GM18526 (cell line): Measurements from ENCODE around the gene CCL15.

Experiments used
- POLR2A ChIP-seq: IDR thresholded peaks from 3 replicates; pipeline ENCODE4 v1.6.1; 2011; ENCODE audit not compliant: insufficient read length; ENCODE audit errors: extremely low read depth

The CCL15 gene

GRCh38 chr17:36001862-36002603 lies 680 bp upstream of the CCL15 start:
- no peak for TF ChIP-seq POLR2A

GRCh38 chr17:36000732-36001109 lies 632 bp downstream of the CCL15 start:
- TF ChIP-seq POLR2A = no peak

- TF ChIP-seq POLR2A = no peak
Observed at GRCh38 chr17:35998756-35999155, 2.6 kb downstream of the CCL15 start.

GRCh38 chr17:35998018-35998545 lies 3.3 kb downstream of the CCL15 start:
- TF ChIP-seq POLR2A = no peak

- TF ChIP-seq POLR2A = no peak
Observed at GRCh38 chr17:35991075-35991474, 10.3 kb downstream of the CCL15 start.

GRCh38 chr17:35988164-35988563 lies 13.2 kb downstream of the CCL15 start:
- TF ChIP-seq POLR2A = no peak

GRCh38 chr17:35986643-35987042 lies 14.7 kb downstream of the CCL15 start, which contains the start of gene CCL14:
TSS of gene CCL14 (minus strand) at chr17:35986729. CDS start at chr17:35986649, 80 bp downstream.
- no peak for TF ChIP-seq POLR2A

GRCh38 chr17:35984140-35984539 lies 17.2 kb downstream of the CCL15 start:
- TF ChIP-seq POLR2A = no peak

GRCh38 chr17:35982409-35983191 lies 18.8 kb downstream of the CCL15 start:
- no peak for TF ChIP-seq POLR2A

GRCh38 chr17:35981908-35982330 lies 19.4 kb downstream of the CCL15 start:
- no peak for TF ChIP-seq POLR2A

GRCh38 chr17:35981246-35981645 lies 20.1 kb downstream of the CCL15 start, which contains the start of gene CCL16:
TSS of gene CCL16 (minus strand) at chr17:35981497. CDS start at chr17:35981420, 77 bp downstream.
- TF ChIP-seq POLR2A = no peak

GRCh38 chr17:35978346-35978745 lies 23.0 kb downstream of the CCL15 start:
- TF ChIP-seq POLR2A = no peak

GRCh38 chr17:35977509-35977908 lies 23.8 kb downstream of the CCL15 start:
- no peak for TF ChIP-seq POLR2A

- TF ChIP-seq POLR2A = no peak
Observed at GRCh38 chr17:35973333-35974260, 27.8 kb downstream of the CCL15 start.

GRCh38 chr17:35972945-35973332 lies 28.4 kb downstream of the CCL15 start:
- no peak for TF ChIP-seq POLR2A
